Measurements from ENCODE around the gene GRID1.
"Not testable (repeated sequence)": the region's sequence is repeated elsewhere in the genome, so short reads cannot be mapped to it uniquely, and the experiment has no call there.

Gene GRID1

GRCh38 chr10:86035791-86036543, 330.6 kb downstream of the GRID1 start:
- Histone ChIP-seq H2AK5ac (ENCODE audit: low read length, severe bottlenecking) (no peak overlapping the region), H3K9me3 (ENCODE audit: control insufficient read depth, low read length) (no peaks in the 10 kb centered on the region), H4K8ac (ENCODE audit: low read length) (no peak overlapping the region), H3K4me3 (ENCODE audit: insufficient read depth in 1 of 2, low read depth in 1 of 2, low read length in 2 of 2) (no peak overlapping the region), H3K4me1 (ENCODE audit: control insufficient read depth, insufficient read depth, low read depth, low read length) (no peaks in the 10 kb centered on the region), H3K79me1 (replicated peaks; ENCODE audit: low read length, poor library complexity, severe bottlenecking) (no peaks in the 10 kb centered on the region), H3K14ac (ENCODE audit: low read length in 2 of 2) (no peak overlapping the region), H3K27ac (ENCODE audit: low read length, poor library complexity, severe bottlenecking) (no peak overlapping the region), H3K27me3 (ENCODE audit: control insufficient read depth in 1 of 2, insufficient read depth in 1 of 2, low read length in 2 of 2) (no peaks in the 10 kb centered on the region), H2BK12ac (ENCODE audit: low read length in 2 of 2) (no peak overlapping the region), H3K23ac (ENCODE audit: low read length in 2 of 2) (no peak overlapping the region), H2BK120ac (ENCODE audit: low read depth, low read length) (no peak overlapping the region), H3K9ac (ENCODE audit: low read length) (no peak overlapping the region), H3K4me2 (ENCODE audit: low read length, poor library complexity, severe bottlenecking) (no peak overlapping the region), H3K18ac (ENCODE audit: low read depth in 1 of 2, low read length in 2 of 2) (no peak overlapping the region), H2BK5ac (ENCODE audit: low read depth, low read length, poor library complexity, severe bottlenecking) (no peak overlapping the region), H3K36me3 (ENCODE audit: control insufficient read depth in 1 of 2, insufficient read depth in 2 of 2, low read depth in 1 of 2, low read length in 2 of 2) (no peaks in the 10 kb centered on the region), H3K4ac (ENCODE audit: low read depth in 1 of 2, low read length in 2 of 2) (no peak overlapping the region), H2BK15ac (ENCODE audit: low read depth, poor library complexity, severe bottlenecking) (no peak overlapping the region), H2AFZ (ENCODE audit: low read depth, low read length) (no peak overlapping the region), H4K91ac (ENCODE audit: low read length) (no peak overlapping the region)
- no peak for DNase-seq
- 71% methylated on average over 11 of the region's 11 CpGs for WGBS

GRCh38 chr10:86034710-86035109, 331.9 kb downstream of the GRID1 start:
- no peak overlapping the region for H3K9ac ChIP-seq (ENCODE audit: low read length)
- H4K91ac ChIP-seq (ENCODE audit: low read length), result no peak overlapping the region
- H2BK120ac ChIP-seq (ENCODE audit: low read depth, low read length), result no peak overlapping the region
- H3K27ac ChIP-seq (ENCODE audit: low read length, poor library complexity, severe bottlenecking), result no peak overlapping the region
- H2BK12ac ChIP-seq (ENCODE audit: low read length in 2 of 2), result no peak overlapping the region
- no peak overlapping the region for H2AK5ac ChIP-seq (ENCODE audit: low read length, severe bottlenecking)
- H3K14ac ChIP-seq (ENCODE audit: low read length in 2 of 2), result no peak overlapping the region
- no peaks in the 10 kb centered on the region for H3K36me3 ChIP-seq (ENCODE audit: control insufficient read depth in 1 of 2, insufficient read depth in 2 of 2, low read depth in 1 of 2, low read length in 2 of 2)
- H3K4me1 ChIP-seq (ENCODE audit: control insufficient read depth, insufficient read depth, low read depth, low read length), result no peaks in the 10 kb centered on the region
- H3K18ac ChIP-seq (ENCODE audit: low read depth in 1 of 2, low read length in 2 of 2), result no peak overlapping the region
- no peak overlapping the region for H3K4me3 ChIP-seq (ENCODE audit: insufficient read depth in 1 of 2, low read depth in 1 of 2, low read length in 2 of 2)
- no peak overlapping the region for H4K8ac ChIP-seq (ENCODE audit: low read length)
- no peak overlapping the region for H2BK15ac ChIP-seq (ENCODE audit: low read depth, poor library complexity, severe bottlenecking)
- H3K23ac ChIP-seq (ENCODE audit: low read length in 2 of 2), result no peak overlapping the region
- no peaks in the 10 kb centered on the region for H3K79me1 ChIP-seq (replicated peaks; ENCODE audit: low read length, poor library complexity, severe bottlenecking)
- H3K27me3 ChIP-seq (ENCODE audit: control insufficient read depth in 1 of 2, insufficient read depth in 1 of 2, low read length in 2 of 2), result no peaks in the 10 kb centered on the region
- WGBS, result 39% methylated on average over 1 of the region's 1 CpG
- peaks cover 8% of the 10 kb centered on the region for H3K9me3 ChIP-seq (ENCODE audit: control insufficient read depth, low read length)
- no peak overlapping the region for H3K4ac ChIP-seq (ENCODE audit: low read depth in 1 of 2, low read length in 2 of 2)
- H3K4me2 ChIP-seq (ENCODE audit: low read length, poor library complexity, severe bottlenecking), result no peak overlapping the region
- no peak overlapping the region for H2BK5ac ChIP-seq (ENCODE audit: low read depth, low read length, poor library complexity, severe bottlenecking)
- no peak overlapping the region for H2AFZ ChIP-seq (ENCODE audit: low read depth, low read length)
- no peak for DNase-seq

GRCh38 chr10:86033581-86033980, 333.0 kb downstream of the GRID1 start:
- no peak overlapping the region for H3K27ac ChIP-seq (ENCODE audit: low read length, poor library complexity, severe bottlenecking)
- H3K4me3 ChIP-seq (ENCODE audit: insufficient read depth in 1 of 2, low read depth in 1 of 2, low read length in 2 of 2), result no peak overlapping the region
- WGBS, result 80% methylated on average over 1 of the region's 1 CpG

GRCh38 chr10:86032087-86032486, 334.5 kb downstream of the GRID1 start:
- not testable (repeated sequence) for H2AFZ ChIP-seq (ENCODE audit: low read depth, low read length); H3K4ac ChIP-seq (ENCODE audit: low read depth in 1 of 2, low read length in 2 of 2); H3K27me3 ChIP-seq (ENCODE audit: control insufficient read depth in 1 of 2, insufficient read depth in 1 of 2, low read length in 2 of 2); H3K18ac ChIP-seq (ENCODE audit: low read depth in 1 of 2, low read length in 2 of 2); H2BK5ac ChIP-seq (ENCODE audit: low read depth, low read length, poor library complexity, severe bottlenecking); H4K91ac ChIP-seq (ENCODE audit: low read length); H3K36me3 ChIP-seq (ENCODE audit: control insufficient read depth in 1 of 2, insufficient read depth in 2 of 2, low read depth in 1 of 2, low read length in 2 of 2); H3K9me3 ChIP-seq (ENCODE audit: control insufficient read depth, low read length); H3K14ac ChIP-seq (ENCODE audit: low read length in 2 of 2); H2BK15ac ChIP-seq (ENCODE audit: low read depth, poor library complexity, severe bottlenecking); H3K27ac ChIP-seq (ENCODE audit: low read length, poor library complexity, severe bottlenecking); DNase-seq; H3K9ac ChIP-seq (ENCODE audit: low read length); H2AK5ac ChIP-seq (ENCODE audit: low read length, severe bottlenecking); H3K4me1 ChIP-seq (ENCODE audit: control insufficient read depth, insufficient read depth, low read depth, low read length); H3K4me3 ChIP-seq (ENCODE audit: insufficient read depth in 1 of 2, low read depth in 1 of 2, low read length in 2 of 2); H2BK12ac ChIP-seq (ENCODE audit: low read length in 2 of 2); H3K79me1 ChIP-seq (replicated peaks; ENCODE audit: low read length, poor library complexity, severe bottlenecking); H4K8ac ChIP-seq (ENCODE audit: low read length); H3K4me2 ChIP-seq (ENCODE audit: low read length, poor library complexity, severe bottlenecking); H2BK120ac ChIP-seq (ENCODE audit: low read depth, low read length); H3K23ac ChIP-seq (ENCODE audit: low read length in 2 of 2)
- WGBS, result 88% methylated on average over 5 of the region's 8 CpGs

More at GRCh38 chr10:86033581-86033980, 333.0 kb downstream of the GRID1 start:
- no peak overlapping the region for H3K14ac ChIP-seq (ENCODE audit: low read length in 2 of 2)
- no peak overlapping the region for H3K4ac ChIP-seq (ENCODE audit: low read depth in 1 of 2, low read length in 2 of 2)
- no peaks in the 10 kb centered on the region for H3K27me3 ChIP-seq (ENCODE audit: control insufficient read depth in 1 of 2, insufficient read depth in 1 of 2, low read length in 2 of 2)
- H3K9me3 ChIP-seq (ENCODE audit: control insufficient read depth, low read length), result peaks cover 8% of the 10 kb centered on the region
- no peak overlapping the region for H2AFZ ChIP-seq (ENCODE audit: low read depth, low read length)
- H3K36me3 ChIP-seq (ENCODE audit: control insufficient read depth in 1 of 2, insufficient read depth in 2 of 2, low read depth in 1 of 2, low read length in 2 of 2), result no peaks in the 10 kb centered on the region
- no peak overlapping the region for H2AK5ac ChIP-seq (ENCODE audit: low read length, severe bottlenecking)
- H2BK12ac ChIP-seq (ENCODE audit: low read length in 2 of 2), result no peak overlapping the region
- no peak overlapping the region for H3K23ac ChIP-seq (ENCODE audit: low read length in 2 of 2)
- no peak overlapping the region for H4K8ac ChIP-seq (ENCODE audit: low read length)
- H3K18ac ChIP-seq (ENCODE audit: low read depth in 1 of 2, low read length in 2 of 2), result no peak overlapping the region
- H2BK15ac ChIP-seq (ENCODE audit: low read depth, poor library complexity, severe bottlenecking), result no peak overlapping the region
- H3K4me1 ChIP-seq (ENCODE audit: control insufficient read depth, insufficient read depth, low read depth, low read length), result no peaks in the 10 kb centered on the region
- H3K9ac ChIP-seq (ENCODE audit: low read length), result no peak overlapping the region
- no peak overlapping the region for H4K91ac ChIP-seq (ENCODE audit: low read length)
- no peak overlapping the region for H2BK120ac ChIP-seq (ENCODE audit: low read depth, low read length)
- no peaks in the 10 kb centered on the region for H3K79me1 ChIP-seq (replicated peaks; ENCODE audit: low read length, poor library complexity, severe bottlenecking)
- H3K4me2 ChIP-seq (ENCODE audit: low read length, poor library complexity, severe bottlenecking), result no peak overlapping the region
- no peak for DNase-seq
- no peak overlapping the region for H2BK5ac ChIP-seq (ENCODE audit: low read depth, low read length, poor library complexity, severe bottlenecking)

Data from mesenchymal stem cell (in vitro differentiated cells and primary cell).